Stimulated activated CD4-positive, alpha-beta T cell treated with anti-CD3 and anti-CD28 coated beads, Interleukin-1b, Interleukin-23, amount 100 ng/mL, for 4 hours (primary cell): ENCODE measurements around the gene NR2F6.

ENCODE experiments used
- DNase-seq, 2 donors: peaks; one replicate each; pipeline ENCODE4 v3.0.0-alpha.2; 2020; ENCODE audit warnings: low read depth in 2 of 2

Gene NR2F6

DNA sequence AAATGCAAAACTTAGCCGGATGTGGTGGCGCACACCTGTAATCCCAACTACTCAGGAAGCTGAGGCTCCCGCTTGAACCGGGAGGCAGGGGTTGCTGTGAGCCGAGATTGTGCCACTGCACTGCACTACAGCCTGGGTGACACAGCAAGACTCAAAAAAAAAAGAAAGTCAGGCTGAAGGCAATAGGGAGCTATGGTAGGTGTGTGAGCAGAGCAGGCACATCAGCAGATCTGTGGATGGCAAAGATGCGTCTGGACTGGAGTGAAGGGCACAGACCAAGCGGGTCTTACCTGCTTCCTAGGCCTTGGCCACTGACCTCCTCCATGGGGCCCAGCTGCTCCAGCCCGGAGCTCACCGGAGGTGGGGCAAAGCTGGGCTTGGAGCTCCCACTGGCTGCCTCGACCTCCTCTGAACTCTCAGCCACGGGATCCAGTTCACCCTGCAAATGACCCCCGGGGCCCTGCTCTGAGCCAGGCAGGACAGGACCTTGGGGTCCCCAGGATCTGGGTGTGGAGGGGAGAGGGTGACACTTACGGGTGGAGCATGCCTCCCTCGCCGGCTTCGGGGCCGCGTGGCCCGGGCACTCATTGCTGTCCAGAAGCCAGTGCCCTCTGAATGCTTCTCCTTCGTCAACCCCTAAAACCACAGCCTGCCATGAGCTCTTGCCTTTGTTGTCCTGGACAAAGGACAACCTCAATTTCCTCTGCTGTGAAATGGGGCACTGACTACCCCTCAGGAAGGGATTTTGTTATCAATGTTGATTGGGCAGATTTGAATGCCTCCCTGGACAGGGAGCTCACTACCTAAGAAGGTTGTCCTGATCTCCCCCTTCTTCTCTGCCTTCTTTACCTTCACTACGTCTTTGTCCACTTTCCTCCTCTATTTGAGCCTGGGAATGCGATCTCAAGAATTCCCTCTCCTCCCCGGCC, 18.3 kb upstream of the NR2F6 start:
- DNase-seq, result no peak

DNA sequence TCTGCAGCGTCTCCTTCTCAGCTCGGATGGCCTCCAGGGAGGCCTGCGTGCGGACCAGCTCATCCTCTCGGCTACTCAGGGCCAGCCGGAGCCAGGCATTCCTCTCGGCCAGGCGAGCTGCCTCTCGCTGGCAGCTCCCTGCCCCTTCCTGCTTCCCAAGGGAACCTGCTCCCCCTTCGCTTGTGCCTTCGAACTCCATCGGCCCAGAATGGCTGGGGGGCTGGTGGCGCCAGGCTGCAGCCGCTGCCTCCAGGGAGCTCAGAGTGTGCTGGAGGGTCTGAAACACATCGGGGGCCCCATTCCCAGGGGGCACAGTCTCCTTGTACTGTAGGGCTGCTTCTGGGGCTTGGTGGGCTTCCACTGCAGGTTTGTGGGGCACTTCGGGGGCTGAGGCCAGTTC, 16.8 kb upstream of the NR2F6 start:
- DNase-seq, result no peak

DNA sequence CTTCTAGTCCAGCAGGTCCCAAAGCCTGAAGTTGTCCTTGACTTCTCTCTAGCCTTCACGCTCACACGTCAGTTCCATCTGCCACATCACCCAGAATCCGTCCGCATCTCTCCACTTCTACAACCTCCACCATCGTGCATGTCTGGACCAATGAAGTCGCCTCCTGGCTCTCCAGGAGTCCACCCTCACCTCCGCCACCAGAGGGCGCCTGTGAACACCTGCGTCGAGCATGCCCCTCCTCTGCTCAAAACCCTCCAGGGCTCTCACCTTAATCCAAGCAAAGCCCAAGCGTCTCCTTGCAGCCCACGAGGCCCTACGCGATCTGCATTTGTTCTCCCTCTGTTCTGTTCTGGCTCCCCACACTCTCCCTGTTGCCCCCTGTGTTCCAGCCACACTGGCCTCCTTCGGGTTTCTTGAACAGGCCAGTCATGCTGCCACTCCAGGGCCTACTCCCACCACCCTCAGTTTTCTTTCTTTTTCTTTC, 15.2 kb upstream of the NR2F6 start:
- DNase-seq, result peak; percentile 88 to 89

DNA sequence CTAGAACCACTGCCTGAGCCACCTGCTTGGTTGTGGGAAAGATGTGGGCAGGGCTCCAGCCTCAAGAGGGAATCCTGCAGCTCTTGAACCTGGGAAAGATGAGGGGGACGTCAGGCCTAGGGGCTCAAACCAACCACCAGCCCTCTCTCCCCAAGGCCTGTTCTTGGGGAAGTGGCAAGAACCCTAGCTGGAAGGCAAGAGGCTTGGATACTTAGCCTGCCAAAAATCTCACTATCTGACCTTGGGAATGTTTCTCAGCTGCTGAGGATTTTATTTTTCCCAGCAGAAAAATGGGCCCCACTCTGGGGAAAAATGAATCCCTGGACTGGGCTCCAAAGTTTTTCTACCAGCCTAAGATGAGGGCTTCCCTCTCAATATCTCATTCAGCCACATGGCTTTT, 14.2 kb upstream of the NR2F6 start:
- DNase-seq, result no peak

DNA sequence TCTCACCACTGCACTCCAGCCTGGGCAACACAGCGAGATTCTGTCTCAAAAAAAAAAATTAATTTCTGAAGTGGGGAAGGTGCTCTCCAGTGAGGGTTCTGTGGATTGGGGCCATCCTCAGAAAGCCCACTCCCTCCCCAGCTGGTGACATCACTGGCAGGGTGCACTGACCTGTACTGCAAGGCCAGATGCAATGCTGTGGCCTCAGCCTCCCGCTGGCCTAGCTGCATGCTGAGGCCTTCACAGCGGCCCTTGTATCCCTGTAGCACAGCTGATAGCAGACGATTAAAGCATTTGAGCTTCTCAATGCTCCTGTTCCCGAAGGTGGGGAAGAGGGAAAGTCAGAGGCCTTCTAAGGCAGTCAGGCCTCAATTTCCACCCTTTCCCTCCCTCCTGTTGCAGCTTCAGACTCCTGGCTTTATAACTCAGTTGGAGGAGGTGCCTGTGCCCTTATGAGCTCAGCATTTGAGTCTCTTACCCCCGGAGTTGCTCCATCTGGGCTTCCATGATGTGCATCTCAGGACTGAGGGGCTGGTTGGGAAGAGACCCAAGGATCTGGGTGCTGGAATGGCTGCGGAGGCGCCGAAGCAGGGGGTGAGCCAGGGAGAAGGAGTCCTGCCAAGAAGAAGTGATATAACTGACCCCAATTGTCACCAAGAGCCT, 13.5 kb upstream of the NR2F6 start:
- no peak for DNase-seq

DNA sequence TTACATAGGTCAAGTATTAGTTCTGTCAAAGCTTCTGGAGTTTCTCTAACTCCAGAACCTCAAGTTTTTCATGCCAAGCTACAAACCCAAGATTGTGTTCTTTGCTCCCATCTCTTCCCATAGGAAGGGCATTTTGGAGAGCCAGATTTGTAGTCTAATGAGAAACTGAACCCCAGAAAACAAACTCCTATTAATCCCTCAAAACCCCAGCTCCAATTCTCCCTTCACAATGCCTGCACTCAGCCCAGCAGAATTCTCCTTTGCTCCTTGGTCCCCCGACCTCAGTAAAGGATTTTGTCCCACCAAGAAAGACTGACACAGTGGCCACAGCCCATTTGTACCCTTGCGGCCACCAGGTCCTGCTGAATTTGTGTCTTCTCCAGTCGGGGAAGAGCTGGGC, 10.4 kb upstream of the NR2F6 start:
- DNase-seq, result no peak

DNA sequence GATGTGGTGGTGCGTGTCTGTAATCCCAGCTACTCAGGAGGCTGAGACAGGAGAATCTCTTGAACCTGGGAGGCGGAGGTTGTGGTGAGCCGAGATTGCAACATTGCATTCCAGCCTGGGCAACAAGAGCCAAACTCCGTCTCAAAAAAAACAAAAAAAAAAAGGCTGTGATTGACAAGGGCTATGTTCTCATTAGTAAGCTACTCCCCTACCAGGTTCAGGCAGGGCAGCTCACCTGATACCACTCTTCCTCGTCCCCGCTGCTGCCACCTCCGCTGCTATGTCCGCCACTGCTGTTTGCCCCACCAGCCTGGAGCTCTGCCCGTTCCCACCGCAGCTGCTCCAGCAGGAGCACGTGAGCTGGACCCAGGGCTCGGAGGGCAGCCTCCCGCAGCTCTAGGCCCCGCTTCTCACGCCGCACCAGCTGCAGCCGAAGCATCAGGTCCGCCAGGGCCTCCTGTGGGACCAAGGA, 9.5 kb upstream of the NR2F6 start:
- DNase-seq, result no peak

DNA sequence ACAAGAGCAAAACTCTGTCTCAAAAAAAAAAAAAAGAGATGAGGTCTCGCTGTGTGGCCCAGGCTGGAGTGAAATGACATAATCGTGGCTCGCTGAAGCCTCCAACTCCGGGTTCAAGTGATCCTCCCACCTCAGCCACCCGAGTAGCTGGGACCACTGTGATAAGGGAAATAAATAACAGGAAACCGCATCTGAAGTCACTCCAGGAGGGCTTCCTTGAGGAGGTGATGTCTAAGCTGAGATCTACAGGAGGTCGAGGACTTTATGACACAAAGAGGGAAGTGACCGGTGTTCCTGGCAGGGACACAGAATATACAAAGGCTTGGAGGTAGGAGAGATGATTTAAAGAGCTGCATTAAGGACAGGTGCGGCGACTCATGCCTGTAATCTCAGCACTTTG, 8.9 kb upstream of the NR2F6 start:
- DNase-seq, result no peak

DNA sequence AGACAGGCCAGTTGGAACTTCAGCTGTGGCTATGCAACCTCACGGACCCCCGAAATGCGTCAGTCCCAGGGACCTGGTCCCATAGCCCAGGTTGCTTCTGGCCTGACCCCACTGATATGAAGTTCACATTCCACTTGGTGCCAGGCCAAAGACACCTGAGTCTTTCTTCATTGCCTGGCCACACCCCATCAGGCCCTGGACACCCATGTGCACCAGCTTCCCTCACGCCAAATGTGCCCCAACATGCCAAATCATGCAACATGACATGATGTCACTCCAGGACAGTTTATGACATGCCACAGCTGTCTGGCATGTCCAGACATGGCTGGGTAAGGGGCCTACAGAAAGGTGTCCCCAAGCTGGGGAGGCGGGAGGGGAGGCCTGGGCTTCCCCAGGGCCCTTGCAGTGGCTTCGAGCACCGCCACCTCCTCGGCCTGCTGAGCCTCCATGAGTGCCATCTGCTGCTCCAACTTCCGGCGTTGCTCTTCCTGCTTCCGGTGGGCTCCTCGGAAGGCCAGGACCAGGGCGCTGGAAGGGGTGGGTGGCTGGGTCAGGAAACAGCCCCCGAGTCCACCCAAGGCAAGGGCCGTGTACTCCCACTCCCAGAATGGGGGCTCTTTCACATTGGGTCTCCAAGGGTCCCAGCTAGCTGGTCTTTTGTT, 4.3 kb upstream of the NR2F6 start:
- no peak for DNase-seq

DNA sequence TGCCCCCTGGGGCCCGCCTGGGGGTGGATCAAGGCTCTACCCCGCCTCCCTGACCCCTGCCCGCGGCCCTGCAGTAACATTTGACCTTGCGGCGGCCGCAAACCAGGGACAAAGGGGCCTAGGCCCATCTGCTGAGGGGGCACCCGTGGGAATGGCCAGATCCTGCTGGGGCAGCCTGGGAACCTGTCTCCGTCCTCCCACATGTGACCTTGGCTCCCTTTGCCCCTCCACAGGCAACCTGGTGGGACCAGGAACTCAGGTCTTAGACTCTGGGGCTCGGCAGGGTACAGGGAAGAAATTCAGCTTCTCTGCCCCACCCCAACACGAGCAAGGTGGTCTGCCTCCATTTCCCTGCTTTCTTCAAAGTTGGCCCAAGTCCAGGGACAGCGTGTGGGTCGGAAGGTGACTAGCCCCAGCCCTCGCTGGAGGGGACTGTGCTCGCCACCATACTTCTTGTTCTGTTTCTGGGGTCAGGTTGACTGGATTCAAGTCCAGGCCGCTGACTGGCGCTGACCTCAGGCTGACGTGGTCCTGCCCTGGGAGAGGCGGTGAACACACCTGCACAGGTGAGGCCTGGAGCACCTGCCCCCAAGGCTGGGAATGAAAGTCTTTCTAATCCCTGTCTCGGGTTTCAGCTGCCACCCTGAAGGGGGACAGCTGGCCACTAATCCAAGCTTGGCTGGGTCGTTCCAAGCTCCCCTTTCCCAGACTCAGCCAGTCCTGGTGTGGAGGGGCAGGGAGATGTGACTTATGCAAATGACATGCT, 2.5 kb upstream of the NR2F6 start:
- DNase-seq, result no peak

DNA sequence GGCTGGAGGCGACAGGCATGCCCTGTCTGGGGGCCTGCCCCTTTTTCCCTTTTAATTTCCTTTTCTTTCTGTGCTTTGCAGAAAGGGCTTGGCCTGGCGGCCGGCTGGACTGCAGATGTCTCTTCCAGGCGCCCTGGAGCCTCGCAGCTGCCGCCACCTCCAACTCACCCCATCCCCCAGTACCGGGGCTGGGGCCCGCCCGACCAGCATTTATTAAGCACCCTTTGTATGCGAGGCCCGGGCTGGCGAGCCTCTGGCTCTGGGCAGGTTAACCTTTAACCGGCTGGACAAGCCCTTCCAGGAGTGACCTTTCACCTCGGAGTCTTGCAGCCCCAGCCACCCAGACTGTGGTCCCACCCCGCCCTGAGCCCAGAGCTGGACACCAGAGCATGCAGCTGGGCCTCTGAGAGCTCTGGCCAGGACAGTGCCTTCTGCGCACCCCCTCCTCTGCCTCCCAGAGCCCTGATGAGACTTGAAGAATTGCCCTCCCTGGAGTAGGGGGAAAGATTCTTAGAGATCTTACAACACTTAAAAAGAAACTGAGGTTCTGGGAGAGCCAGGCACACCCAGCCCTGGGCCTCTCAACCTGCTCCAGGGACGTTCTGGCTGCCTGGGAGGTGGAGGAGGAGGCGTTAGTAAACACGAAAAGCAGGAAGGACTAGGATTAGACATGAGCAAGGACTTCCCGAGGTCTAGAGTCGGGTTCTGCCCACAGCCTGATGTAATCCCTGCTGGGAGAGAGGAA, 1.1 kb upstream of the NR2F6 start:
- no peak for DNase-seq

DNA sequence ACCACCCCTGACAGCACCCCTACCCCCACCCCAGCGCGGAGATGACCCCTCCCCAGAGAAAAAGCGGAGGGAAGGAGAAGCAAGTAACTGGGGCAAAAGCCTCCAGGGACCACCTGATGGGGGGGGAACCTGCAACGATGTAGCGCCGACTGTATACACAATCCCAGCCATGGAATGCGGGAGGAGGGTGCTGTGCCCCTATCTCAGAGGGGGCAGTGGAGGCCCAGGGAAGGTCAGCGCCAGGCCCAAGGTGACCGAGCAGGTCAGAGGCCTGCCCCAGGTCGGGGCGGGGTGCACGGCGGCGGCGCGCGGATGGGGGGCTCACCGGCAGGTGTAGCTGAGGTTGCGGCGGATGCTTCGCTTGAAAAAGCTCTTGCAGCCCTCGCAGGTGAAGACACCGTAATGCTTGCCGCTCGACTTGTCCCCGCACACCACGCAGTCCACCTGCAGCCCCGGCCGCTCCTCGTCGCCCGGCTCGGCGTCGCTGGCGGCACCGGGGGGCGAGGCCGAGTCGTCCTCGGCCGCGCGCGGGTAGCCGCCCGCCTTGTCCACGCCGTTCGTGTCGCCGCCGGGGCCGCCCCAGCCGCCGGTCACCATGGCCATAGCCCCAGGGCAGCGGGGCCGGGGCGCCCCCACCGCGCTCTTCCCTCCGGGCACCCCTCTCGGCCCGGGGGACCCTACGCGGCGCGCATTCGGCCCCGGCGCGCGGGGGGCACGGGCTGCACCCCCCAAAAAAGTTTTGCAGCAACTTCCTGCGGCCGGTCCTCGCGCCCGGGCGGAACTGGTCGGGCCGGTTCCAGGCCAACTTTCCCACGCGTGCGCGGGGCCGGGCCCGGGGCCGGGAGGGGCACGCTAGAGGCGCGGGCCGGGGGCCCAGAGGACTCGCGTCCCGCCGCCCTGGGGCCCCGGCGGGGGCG, 843 bp downstream of the NR2F6 start:
- no peak for DNase-seq

DNA sequence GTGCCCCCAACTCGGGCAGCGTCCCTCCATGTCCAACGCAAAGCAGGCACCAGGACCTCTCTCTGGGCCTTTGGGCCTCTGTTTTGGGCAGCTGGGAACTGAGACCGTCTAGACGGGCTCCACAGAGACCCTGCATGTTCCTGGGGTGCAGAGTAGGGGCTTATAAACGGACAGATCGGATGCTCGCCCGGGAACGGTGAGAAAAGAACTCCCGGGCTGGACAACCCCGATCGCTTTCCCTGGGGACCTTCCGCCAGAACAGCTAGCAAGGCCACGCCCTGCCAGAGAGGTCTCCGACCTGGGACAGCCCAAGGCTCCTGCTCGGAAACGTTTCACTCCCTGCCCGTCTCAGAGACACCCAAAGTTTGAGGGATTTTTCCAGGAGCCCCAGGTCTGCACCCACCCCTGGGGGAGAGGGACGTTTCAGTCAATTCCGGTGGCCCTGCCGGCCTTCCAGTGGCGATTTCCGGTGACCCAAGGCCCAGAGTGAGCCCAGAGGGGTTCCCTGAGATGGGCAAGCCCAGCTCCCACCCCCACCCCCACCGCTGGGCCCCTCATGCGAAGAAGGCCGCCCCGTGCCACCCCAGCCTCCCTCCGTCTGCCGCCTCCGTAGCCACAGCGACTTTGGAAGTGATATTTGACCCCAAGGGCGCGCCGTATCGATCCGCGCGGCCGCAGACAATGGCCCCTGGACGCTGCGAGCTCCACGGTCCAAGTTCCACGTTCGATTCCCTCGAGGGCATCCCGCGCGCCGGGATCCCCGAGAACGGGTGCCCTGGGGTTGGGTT, 1.7 kb downstream of the NR2F6 start:
- DNase-seq, result no peak

DNA sequence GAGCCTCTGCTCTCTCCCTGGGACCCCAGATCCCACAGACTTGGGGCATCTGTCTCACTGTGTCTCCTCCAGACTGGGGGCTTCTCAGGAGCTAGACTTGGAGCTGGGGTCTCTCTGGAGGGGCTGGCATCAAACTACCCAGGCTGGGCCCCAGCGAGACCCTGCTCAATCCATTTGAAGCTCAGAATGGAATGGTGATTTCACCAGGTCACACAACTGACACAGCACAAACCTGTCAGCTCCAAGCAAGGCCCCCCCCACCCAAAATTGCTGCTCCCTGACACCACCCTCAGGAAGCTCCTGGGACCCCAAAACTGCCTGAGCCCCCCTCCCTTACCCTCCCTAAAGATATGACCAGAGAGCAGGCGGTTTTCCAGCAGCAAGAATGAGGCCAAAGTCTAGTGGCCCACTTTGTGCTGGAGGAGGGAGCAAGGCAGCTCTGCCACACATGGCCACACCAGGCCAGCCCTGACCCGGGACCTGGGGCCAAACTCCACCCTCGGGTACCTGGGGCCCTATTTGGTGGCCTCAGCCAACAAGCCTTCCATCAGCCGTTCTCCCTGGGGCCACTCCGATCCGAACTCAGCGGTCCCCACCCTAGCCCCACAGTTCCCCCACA, 2.4 kb downstream of the NR2F6 start:
- no peak for DNase-seq

DNA sequence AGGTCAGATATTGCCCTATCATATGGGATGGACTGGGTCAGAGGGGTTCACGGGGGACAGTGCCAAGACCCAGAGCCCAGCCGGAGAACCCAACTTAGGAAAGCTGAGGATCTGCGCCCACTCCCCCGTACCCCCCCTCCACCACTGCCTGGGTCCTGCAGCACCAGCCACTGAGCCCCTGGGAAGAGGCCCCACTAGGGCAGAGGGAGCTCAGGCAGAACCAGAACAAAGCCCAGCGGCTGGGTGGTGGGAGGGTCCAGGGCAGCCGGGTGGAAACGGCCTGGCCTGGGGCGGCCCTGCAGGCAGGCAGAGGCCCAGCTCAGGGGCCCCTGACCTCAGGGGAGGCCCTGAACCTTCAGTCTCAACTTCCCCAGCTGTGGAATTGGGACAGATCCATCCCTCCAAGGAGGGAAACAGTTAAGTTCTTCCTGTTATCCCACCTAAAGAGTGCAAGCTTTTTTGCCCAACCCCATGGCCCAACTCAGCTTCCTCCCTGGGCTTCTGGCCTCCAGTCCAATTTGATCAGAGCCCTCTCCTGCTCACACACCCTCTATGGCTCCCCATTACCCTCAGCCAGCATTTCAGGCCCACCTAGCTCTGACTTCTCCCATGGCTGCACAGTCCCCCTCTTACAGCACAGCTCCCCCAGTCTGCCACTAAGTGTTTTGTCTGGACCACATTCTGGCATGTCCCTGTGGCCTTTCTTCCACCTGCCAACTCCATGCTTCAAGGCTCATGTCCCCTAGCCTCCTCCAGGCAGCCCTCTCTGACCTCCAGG, 3.1 kb downstream of the NR2F6 start:
- DNase-seq, result no peak

DNA sequence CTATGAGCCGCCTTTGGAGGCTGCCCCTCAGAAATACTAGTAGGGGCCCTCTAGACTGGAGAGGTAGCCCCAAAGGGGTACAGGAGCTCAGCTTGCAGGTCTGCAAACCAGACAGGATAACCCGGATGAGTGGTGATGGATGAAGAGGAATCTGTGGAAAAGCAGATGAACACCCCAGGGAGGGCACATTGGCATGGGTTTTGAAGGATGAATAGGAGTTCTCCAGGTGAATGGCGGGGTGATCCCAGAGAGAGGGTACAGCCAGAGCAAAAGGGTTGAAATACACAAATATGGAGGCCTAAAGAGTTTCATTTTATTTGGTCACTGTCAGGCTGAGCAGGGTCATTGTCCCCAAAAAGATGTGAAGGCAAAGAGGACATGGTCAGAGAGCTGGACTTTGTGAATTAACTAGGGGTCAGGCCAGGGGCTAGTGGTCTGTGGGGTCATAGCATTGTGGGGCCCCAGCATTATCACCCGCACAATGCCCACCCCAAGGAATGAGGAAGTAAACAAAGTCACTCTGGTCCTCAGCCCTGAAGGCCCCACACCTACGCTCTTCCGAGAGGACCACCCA, 4.8 kb downstream of the NR2F6 start:
- no peak for DNase-seq

DNA sequence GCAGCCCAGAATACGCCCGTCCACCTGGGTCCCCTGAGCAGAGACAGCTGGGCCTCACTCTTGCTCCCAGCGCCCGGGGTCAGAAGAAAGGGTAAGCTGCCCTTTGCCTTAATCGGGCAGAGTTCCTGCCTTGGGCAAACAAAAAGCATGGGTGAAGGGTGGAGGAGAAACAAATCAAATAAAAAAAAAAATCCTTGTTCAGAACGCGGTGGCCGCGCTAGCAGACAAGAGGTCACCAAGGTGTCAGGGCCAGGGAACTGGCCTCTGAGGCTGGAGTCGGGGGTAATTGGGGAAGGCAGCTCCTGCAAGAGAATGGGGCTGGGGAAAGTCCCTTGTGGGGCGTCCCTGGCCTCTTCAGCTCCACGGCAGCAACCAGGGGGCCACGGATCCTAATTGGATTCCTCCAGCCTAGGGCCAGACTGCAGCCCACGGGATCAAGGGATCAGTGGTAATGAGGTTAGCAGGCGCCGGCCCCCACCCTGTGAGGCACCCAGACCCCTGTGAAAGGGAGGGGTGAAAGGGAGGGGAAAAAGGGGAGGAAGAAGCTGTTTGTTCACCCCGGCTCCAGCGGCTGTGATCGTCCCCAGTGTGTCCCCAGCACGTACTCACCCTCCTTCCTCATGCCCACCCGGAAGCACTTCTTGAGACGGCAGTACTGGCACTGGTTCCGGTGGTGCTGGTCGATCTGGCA, 5.5 kb downstream of the NR2F6 start:
- no peak for DNase-seq
